ENCODE data around the gene LMX1A. TPM values are rescaled to one million over a fixed set of nuclear protein-coding genes. Genes with fewer than 3 reads are reported as not detected.
A peak's percentile ranks its signal among the peaks of the same experiment; 100 is the strongest.

Gene LMX1A
- total RNA-seq, 1 experiment from 2014 or later, result not detected

DNA sequence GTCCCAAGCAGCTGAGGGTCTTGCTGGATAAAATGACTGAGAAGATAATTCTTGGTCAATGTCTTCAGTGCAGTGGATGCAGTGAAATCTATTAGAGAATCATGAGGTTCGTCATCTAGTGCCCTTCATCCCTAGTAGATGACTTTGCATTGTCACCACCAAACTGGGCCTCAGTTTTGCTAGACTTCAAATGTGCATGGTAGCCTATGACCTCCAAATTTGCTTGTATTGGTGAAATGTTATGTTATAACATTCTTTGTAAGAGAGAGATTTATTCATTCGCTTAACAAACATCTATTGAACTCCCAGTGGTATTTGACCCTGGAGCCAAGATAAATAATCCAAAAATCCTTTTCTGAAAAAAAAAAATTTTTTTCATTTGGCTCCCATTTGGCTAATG lies 183.8 kb downstream of the LMX1A start:
- Mint-ChIP-seq H3K4me3 (ENCODE audit: unreplicated experiment) (no peak overlapping the region), H3K36me3 (ENCODE audit: insufficient read depth, unreplicated experiment) (no peaks in the 10 kb centered on the region), H3K27me3 (ENCODE audit: insufficient read depth, unreplicated experiment) (no peaks in the 10 kb centered on the region), H3K27ac (ENCODE audit: low read depth, unreplicated experiment) (no peak overlapping the region), H3K9me3 (ENCODE audit: unreplicated experiment) (no peaks in the 10 kb centered on the region), H3K4me1 (ENCODE audit: insufficient read depth, unreplicated experiment) (no peaks in the 10 kb centered on the region)
- BruUV-seq (replicated peaks), result no TSS peak
- TF ChIP-seq, protein P1, sequence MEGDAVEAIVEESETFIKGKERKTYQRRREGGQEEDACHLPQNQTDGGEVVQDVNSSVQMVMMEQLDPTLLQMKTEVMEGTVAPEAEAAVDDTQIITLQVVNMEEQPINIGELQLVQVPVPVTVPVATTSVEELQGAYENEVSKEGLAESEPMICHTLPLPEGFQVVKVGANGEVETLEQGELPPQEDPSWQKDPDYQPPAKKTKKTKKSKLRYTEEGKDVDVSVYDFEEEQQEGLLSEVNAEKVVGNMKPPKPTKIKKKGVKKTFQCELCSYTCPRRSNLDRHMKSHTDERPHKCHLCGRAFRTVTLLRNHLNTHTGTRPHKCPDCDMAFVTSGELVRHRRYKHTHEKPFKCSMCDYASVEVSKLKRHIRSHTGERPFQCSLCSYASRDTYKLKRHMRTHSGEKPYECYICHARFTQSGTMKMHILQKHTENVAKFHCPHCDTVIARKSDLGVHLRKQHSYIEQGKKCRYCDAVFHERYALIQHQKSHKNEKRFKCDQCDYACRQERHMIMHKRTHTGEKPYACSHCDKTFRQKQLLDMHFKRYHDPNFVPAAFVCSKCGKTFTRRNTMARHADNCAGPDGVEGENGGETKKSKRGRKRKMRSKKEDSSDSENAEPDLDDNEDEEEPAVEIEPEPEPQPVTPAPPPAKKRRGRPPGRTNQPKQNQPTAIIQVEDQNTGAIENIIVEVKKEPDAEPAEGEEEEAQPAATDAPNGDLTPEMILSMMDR (IDR thresholded peaks at IDR 0.05; ENCODE audit: unreplicated experiment), result no peak
- no peak for DNase-seq (ENCODE audit: unreplicated experiment)
- POLR2A ChIA-PET, result interaction anchor here (1.1 to 2.4 kb wide), 2 partner anchors 10 kb away, joined by 4 to 14 read pairs; no protein-coding TSS in a partner anchor
- CTCF ChIA-PET, result interaction anchor here (0.7 to 5.6 kb wide), 12 partner anchors 9 to 1500 kb away, joined by 3 to 48 read pairs (median 4); no protein-coding TSS in a partner anchor
- intact Hi-C loops (cut with micrococcal nuclease), result no loop called here

DNA sequence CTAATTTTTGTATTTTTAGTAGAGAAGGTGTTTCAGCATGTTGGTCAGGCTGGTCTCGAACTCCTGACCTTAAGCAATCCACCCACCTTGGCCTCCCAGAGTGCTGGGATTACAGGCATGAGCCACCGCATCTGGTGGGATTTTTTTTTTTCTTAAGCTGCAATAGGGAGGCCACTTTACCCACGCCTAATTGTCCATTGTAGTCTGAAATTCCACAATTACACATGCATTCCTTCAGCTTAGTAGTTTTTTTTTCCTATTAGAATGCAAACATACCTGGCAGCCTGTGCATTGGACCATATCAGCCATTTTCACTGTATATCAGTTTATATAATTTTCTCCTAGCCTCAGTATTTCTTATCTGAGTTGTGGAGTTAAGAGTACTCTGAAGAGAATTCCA lies 186.8 kb downstream of the LMX1A start:
- H3K4me3 Mint-ChIP-seq (ENCODE audit: unreplicated experiment), result no peak overlapping the region
- no TSS peak for BruUV-seq (replicated peaks)
- TF ChIP-seq, protein P1 (IDR thresholded peaks at IDR 0.05; ENCODE audit: unreplicated experiment), result no peak
- H3K36me3 Mint-ChIP-seq (ENCODE audit: insufficient read depth, unreplicated experiment), result no peaks in the 10 kb centered on the region
- H3K27me3 Mint-ChIP-seq (ENCODE audit: insufficient read depth, unreplicated experiment), result no peaks in the 10 kb centered on the region
- no peaks in the 10 kb centered on the region for H3K4me1 Mint-ChIP-seq (ENCODE audit: insufficient read depth, unreplicated experiment)
- H3K9me3 Mint-ChIP-seq (ENCODE audit: unreplicated experiment), result no peaks in the 10 kb centered on the region
- ChIA-PET POLR2A (interaction anchor here (0.6 kb wide), 1 partner anchor 38 kb away, joined by 3 read pairs; no protein-coding TSS in a partner anchor), CTCF (interaction anchor here (0.6 to 5.6 kb wide), 7 partner anchors 9 to 215 kb away, joined by 3 to 48 read pairs (median 4); no protein-coding TSS in a partner anchor)
- H3K27ac Mint-ChIP-seq (ENCODE audit: low read depth, unreplicated experiment), result no peak overlapping the region
- intact Hi-C loops (cut with micrococcal nuclease), result no loop called here
- no peak for DNase-seq (ENCODE audit: unreplicated experiment)

DNA sequence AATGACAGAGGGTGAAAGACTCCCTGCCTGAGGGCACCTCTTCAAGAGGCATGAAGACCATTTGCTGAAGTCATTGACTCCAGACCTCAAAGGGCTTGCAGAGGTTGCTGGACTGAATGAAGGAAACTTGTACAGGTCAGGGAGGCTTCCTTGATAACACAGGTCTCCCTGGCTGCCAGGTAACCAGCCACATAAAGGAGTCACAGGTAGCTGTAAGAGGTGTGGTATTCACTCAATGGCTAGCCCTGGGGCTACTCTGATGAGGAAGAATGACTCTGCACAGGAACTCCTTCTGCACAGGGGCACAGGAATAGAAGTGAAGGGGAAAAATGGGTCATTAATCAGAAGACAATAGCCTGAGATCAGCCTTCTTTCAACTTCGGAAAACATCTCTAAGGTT lies 187.5 kb downstream of the LMX1A start:
- Mint-ChIP-seq H3K27me3 (ENCODE audit: insufficient read depth, unreplicated experiment) (no peaks in the 10 kb centered on the region), H3K9me3 (ENCODE audit: unreplicated experiment) (no peaks in the 10 kb centered on the region), H3K4me3 (ENCODE audit: unreplicated experiment) (no peak overlapping the region), H3K4me1 (ENCODE audit: insufficient read depth, unreplicated experiment) (no peaks in the 10 kb centered on the region), H3K27ac (ENCODE audit: low read depth, unreplicated experiment) (no peak overlapping the region), H3K36me3 (ENCODE audit: insufficient read depth, unreplicated experiment) (no peaks in the 10 kb centered on the region)
- POLR2A ChIA-PET, result interaction anchor here (0.6 kb wide), 1 partner anchor 39 kb away, joined by 3 read pairs; no protein-coding TSS in a partner anchor
- CTCF ChIA-PET, result interaction anchor here (0.6 to 5.6 kb wide), 3 partner anchors 14 to 201 kb away, joined by 3 to 48 read pairs (median 3); no protein-coding TSS in a partner anchor
- TF ChIP-seq, protein P1 (IDR thresholded peaks at IDR 0.05; ENCODE audit: unreplicated experiment), result no peak
- BruUV-seq (replicated peaks), result no TSS peak
- intact Hi-C loops (cut with micrococcal nuclease), result no loop called here
- peak; percentile 77 for DNase-seq (ENCODE audit: unreplicated experiment)

DNA sequence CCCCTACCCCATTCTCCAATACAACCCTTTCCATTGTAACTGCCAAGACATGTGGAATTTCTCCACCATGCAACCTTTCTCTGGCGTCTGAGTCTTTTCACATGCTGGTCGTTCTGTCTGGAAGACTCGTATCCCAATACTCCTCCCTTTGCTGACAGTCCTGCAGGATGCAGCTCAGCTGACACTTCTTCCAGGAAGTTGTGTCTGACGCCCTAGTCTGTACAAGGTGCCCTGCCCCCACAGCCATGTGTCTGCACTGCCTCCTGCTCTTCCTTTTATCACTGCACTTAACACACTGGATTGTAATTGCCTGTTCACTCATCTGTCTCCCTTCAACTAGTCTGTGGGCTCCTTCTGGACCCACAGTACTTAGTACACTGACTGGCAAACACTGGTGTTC lies 188.0 kb downstream of the LMX1A start:
- no peaks in the 10 kb centered on the region for H3K36me3 Mint-ChIP-seq (ENCODE audit: insufficient read depth, unreplicated experiment)
- no peak overlapping the region for H3K4me3 Mint-ChIP-seq (ENCODE audit: unreplicated experiment)
- no peaks in the 10 kb centered on the region for H3K4me1 Mint-ChIP-seq (ENCODE audit: insufficient read depth, unreplicated experiment)
- ChIA-PET CTCF (interaction anchor here (5.6 kb wide), 1 partner anchor 24 kb away, joined by 48 read pairs; no protein-coding TSS in a partner anchor), POLR2A (no interaction called here)
- H3K9me3 Mint-ChIP-seq (ENCODE audit: unreplicated experiment), result no peaks in the 10 kb centered on the region
- H3K27me3 Mint-ChIP-seq (ENCODE audit: insufficient read depth, unreplicated experiment), result no peaks in the 10 kb centered on the region
- TF ChIP-seq, protein P1 (IDR thresholded peaks at IDR 0.05; ENCODE audit: unreplicated experiment), result no peak
- no peak overlapping the region for H3K27ac Mint-ChIP-seq (ENCODE audit: low read depth, unreplicated experiment)
- no peak for DNase-seq (ENCODE audit: unreplicated experiment)
- no TSS peak for BruUV-seq (replicated peaks)
- intact Hi-C loops (cut with micrococcal nuclease), result no loop called here
